ENCODE measurements around the gene WDR33.

The WDR33 gene

GRCh38 chr2:127679680-127680361 lies 131.2 kb downstream of the WDR33 start:
- Histone ChIP-seq H3K4me3 (replicated peaks; ENCODE audit: low read depth, low read length) (no peak overlapping the region), H3K36me3 (ENCODE audit: control insufficient read depth, insufficient read depth, low read length) (no peaks in the 10 kb centered on the region), H3K27me3 (replicated peaks; ENCODE audit: control insufficient read depth, insufficient read depth, low read length) (peaks cover 3% of the 10 kb centered on the region)
- no peak for DNase-seq (ENCODE audit: extremely low read depth, insufficient read length)
- TF ChIP-seq, protein P1, sequence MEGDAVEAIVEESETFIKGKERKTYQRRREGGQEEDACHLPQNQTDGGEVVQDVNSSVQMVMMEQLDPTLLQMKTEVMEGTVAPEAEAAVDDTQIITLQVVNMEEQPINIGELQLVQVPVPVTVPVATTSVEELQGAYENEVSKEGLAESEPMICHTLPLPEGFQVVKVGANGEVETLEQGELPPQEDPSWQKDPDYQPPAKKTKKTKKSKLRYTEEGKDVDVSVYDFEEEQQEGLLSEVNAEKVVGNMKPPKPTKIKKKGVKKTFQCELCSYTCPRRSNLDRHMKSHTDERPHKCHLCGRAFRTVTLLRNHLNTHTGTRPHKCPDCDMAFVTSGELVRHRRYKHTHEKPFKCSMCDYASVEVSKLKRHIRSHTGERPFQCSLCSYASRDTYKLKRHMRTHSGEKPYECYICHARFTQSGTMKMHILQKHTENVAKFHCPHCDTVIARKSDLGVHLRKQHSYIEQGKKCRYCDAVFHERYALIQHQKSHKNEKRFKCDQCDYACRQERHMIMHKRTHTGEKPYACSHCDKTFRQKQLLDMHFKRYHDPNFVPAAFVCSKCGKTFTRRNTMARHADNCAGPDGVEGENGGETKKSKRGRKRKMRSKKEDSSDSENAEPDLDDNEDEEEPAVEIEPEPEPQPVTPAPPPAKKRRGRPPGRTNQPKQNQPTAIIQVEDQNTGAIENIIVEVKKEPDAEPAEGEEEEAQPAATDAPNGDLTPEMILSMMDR (IDR thresholded peaks at IDR 0.05; ENCODE audit: insufficient read depth, low read length, poor library complexity, severe bottlenecking) = no peak

DNA sequence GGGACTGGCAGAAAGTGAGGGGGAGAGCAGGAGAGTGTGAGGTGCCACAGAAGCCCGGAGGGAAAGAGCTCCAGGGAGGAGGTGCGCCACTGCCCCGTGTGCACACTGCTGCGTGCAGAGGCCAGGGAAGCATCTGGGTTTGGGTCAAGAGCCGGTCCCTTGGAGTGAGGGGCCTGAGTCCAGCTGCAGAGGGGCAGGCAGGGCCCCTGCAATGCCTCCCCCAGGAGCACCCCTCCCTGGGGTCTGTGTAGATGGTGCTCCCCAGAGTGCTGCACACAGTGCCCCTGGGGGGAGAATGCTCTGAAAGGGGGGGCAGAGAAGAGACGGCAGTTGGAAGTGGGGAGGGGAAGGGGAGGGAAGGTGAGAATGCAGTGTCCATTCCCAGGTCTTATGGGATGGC lies 132.0 kb downstream of the WDR33 start:
- Histone ChIP-seq H3K27me3 (replicated peaks; ENCODE audit: control insufficient read depth, insufficient read depth, low read length) (peaks cover 3% of the 10 kb centered on the region), H3K4me3 (replicated peaks; ENCODE audit: low read depth, low read length) (no peak overlapping the region), H3K36me3 (ENCODE audit: control insufficient read depth, insufficient read depth, low read length) (no peaks in the 10 kb centered on the region)
- no peak for DNase-seq (ENCODE audit: extremely low read depth, insufficient read length)
- TF ChIP-seq, protein P1 (IDR thresholded peaks at IDR 0.05; ENCODE audit: insufficient read depth, low read length, poor library complexity, severe bottlenecking) = no peak

DNA sequence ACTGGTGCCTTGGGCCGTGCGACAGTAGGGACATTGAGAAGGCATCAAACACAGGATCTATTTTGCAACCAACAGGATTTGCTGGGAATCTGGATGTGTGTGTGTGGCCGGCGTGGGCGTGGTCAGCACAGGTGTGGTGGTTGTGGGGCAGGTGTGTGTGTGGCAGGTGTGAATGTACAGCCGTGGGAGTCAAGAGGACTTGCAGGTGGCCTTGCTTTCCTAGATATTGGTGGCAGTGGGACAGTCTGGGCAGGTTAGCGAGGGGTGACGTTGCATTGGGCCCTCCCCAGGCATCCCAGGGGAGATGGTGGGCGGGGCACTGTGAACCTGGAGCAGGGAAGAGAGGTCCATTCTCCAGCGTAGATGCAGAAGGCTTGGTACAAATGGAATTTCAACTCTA lies 132.4 kb downstream of the WDR33 start:
- Histone ChIP-seq H3K27me3 (replicated peaks; ENCODE audit: control insufficient read depth, insufficient read depth, low read length) (peaks cover 3% of the 10 kb centered on the region), H3K36me3 (ENCODE audit: control insufficient read depth, insufficient read depth, low read length) (no peaks in the 10 kb centered on the region), H3K4me3 (replicated peaks; ENCODE audit: low read depth, low read length) (no peak overlapping the region)
- TF ChIP-seq, protein P1 (IDR thresholded peaks at IDR 0.05; ENCODE audit: insufficient read depth, low read length, poor library complexity, severe bottlenecking) = no peak
- DNase-seq (ENCODE audit: extremely low read depth, insufficient read length) = no peak

DNA sequence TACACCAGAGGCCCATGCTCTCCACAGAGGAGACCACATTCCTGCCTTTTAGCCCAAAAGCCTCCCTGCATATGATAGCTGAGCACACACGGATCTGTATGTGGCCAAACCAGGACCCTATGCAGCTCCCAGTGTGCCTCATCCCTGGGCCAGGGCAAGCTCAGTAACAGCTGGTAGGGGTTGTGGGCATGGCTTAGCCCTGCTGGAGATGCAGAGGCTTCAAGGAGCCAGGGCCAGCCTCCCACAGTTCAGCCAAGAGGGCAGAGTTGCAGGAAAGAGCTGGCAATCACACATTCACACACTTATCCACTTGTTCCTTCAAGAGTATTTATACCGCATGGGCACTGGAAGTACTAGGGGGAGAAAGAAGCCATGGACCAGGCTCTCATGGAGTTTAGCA lies 134.1 kb downstream of the WDR33 start:
- TF ChIP-seq, protein P1 (IDR thresholded peaks at IDR 0.05; ENCODE audit: insufficient read depth, low read length, poor library complexity, severe bottlenecking) = no peak
- no peak for DNase-seq (ENCODE audit: extremely low read depth, insufficient read length)
- H3K36me3 ChIP-seq (ENCODE audit: control insufficient read depth, insufficient read depth, low read length) = no peaks in the 10 kb centered on the region
- peaks cover 3% of the 10 kb centered on the region for H3K27me3 ChIP-seq (replicated peaks; ENCODE audit: control insufficient read depth, insufficient read depth, low read length)
- no peak overlapping the region for H3K4me3 ChIP-seq (replicated peaks; ENCODE audit: low read depth, low read length)

- TF ChIP-seq, protein P1 (IDR thresholded peaks at IDR 0.05; ENCODE audit: insufficient read depth, low read length, poor library complexity, severe bottlenecking) = no peak
- peak within 1 kb of the TSS; percentile 25 for H3K4me3 ChIP-seq (replicated peaks; ENCODE audit: low read depth, low read length)
- no peaks in the 10 kb centered on the region for H3K36me3 ChIP-seq (ENCODE audit: control insufficient read depth, insufficient read depth, low read length)
- no peak for DNase-seq (ENCODE audit: extremely low read depth, insufficient read length)
- H3K27me3 ChIP-seq (replicated peaks; ENCODE audit: control insufficient read depth, insufficient read depth, low read length) = peaks cover 3% of the 10 kb centered on the region
Measured at GRCh38 chr2:127675331-127676261, 135.4 kb downstream of the WDR33 start, which contains the start of gene LIMS2. Gene LIMS2 (minus strand): TSS chr2:127675530. CDS start chr2:127675024, 506 bp downstream.
